NT2/D1 (cell line): ENCODE results near the gene PTPN6.

Experiments
- SUZ12 ChIP-seq: IDR thresholded peaks from 2 replicates; pipeline ENCODE4 v1.6.1; 2011; ENCODE audit not compliant: insufficient read length, insufficient read depth; ENCODE audit errors: extremely low read depth
- YY1 ChIP-seq: IDR thresholded peaks from 2 replicates; pipeline ENCODE4 v1.6.1; 2011; ENCODE audit not compliant: insufficient read length, insufficient read depth
- ZNF274 ChIP-seq: IDR thresholded peaks from 2 replicates; pipeline ENCODE4 v1.6.1; 2011; ENCODE audit warnings: mild to moderate bottlenecking, low read depth, low read length

DNA sequence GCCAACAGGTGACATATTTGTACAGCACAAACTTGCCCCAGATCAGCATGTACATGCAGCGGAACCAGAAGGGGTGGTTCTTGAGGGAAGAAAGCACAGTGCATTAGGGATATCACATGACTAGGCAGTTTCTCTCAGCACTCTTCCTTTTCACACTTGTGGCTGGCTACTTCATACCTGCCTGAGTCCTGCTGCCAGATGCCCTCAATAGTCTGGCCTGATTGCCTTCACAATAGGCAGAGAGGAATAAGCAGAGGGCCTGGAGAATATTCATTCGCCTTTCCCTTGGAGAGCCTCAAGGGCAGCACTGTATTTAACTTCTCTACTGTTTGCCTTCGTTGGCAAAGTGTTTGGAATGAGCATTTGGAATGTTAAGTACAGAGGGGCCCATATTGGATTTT is 27.5 kb downstream of the PTPN6 start:
- TF ChIP-seq ZNF274 (no peak), SUZ12 (no peak), YY1 (no peak)
